Measurements from ENCODE around the gene TRA2A. TPM values are rescaled to one million over a fixed set of nuclear protein-coding genes. Genes with fewer than 3 reads are reported as not detected.

Gene TRA2A
- total and polyA plus RNA-seq, 2 donors (not counting 3 experiments of a cell fraction or from before 2014, with no cell fraction given), result 55.1 to 112 TPM

GRCh38 chr7:23482686-23483085 is 49.1 kb downstream of the TRA2A start:
- TF ChIP-seq EZH2 (IDR thresholded peaks at IDR 0.05; ENCODE audit: borderline replicate concordance, low read depth, low read length, severe bottlenecking) (no peak), POLR2AphosphoS5 (IDR thresholded peaks at IDR 0.05; ENCODE audit: insufficient read depth, low read depth, low read length) (no peak), GATA2 (IDR thresholded peaks at IDR 0.05; ENCODE audit: insufficient read depth, insufficient read length, low read depth, low read length) (no peak), MAX (IDR thresholded peaks at IDR 0.05; ENCODE audit: insufficient read depth, insufficient read length) (no peak), JUN (IDR thresholded peaks at IDR 0.05; ENCODE audit: borderline replicate concordance, insufficient read depth, insufficient read length, low read depth) (no peak), CTCF (IDR thresholded peaks at IDR 0.05; ENCODE audit: extremely low read depth in 1 of 2, insufficient read depth in 1 of 2, low read depth in 1 of 2, low read length in 2 of 2) (no peak), FOS (IDR thresholded peaks at IDR 0.05; ENCODE audit: borderline replicate concordance, insufficient read depth, low read length) (no peak), POLR2A (IDR thresholded peaks at IDR 0.05; ENCODE audit: low read depth, low read length) (no peak), MYC (IDR thresholded peaks at IDR 0.05; ENCODE audit: low read depth, low read length) (no peak)
- FAIRE-seq (no peak), DNase-seq (ENCODE audit: low read depth, low spot score) (no peak)
- Histone ChIP-seq H3K9ac (replicated peaks; ENCODE audit: extremely low read depth, insufficient read depth, low read length) (no peak overlapping the region), H3K27me3 (ENCODE audit: control insufficient read depth in 2 of 2, insufficient read depth in 2 of 2, low read length in 2 of 2) (peaks cover 32 to 42% of the 10 kb centered on the region in 2 experiments), H3K9me1 (replicated peaks; ENCODE audit: control insufficient read depth, extremely low read depth, insufficient read depth, low read length) (no peaks in the 10 kb centered on the region), H3K4me3 (replicated peaks in 1 of 3; ENCODE audit: insufficient read depth in 1 of 3, low read depth in 1 of 3, low read length in 3 of 3) (no peak overlapping the region), H3K9me3 (replicated peaks; ENCODE audit: control insufficient read depth, insufficient read depth, low read length) (no peaks in the 10 kb centered on the region), H4K20me1 (replicated peaks; ENCODE audit: control insufficient read depth, extremely low read depth, insufficient read depth, low read length) (no peaks in the 10 kb centered on the region), H3K4me2 (ENCODE audit: insufficient read depth, low read length) (no peak overlapping the region), H3K27ac (ENCODE audit: insufficient read depth, low read depth, low read length) (no peak overlapping the region), H3K36me3 (ENCODE audit: control insufficient read depth in 2 of 2, extremely low read depth in 1 of 2, insufficient read depth in 2 of 2, low read length in 2 of 2) (no peaks in the 10 kb centered on the region), H3K4me1 (ENCODE audit: control insufficient read depth, extremely low read depth, insufficient read depth, low read length) (no peaks in the 10 kb centered on the region), H2AFZ (ENCODE audit: low read depth, low read length) (no peak overlapping the region), H3K79me2 (ENCODE audit: control insufficient read depth, insufficient read depth, low read length) (no peaks in the 10 kb centered on the region)
- dilution Hi-C loops (cut with MboI; ENCODE audit: extremely low pct_ligation_motif_present, low sequenced_read_pairs), result no loop called here
- CTCF ChIA-PET, result interaction anchor here (1.0 to 1.2 kb wide), 2 partner anchors 125 to 210 kb away, joined by 4 read pairs; no protein-coding TSS in a partner anchor
- BruUV-seq (replicated peaks), result no TSS peak
- intact Hi-C loops (cut with micrococcal nuclease), result loop anchor here (1.0 kb wide), 1 partner anchor 42 kb away; no protein-coding TSS in a partner anchor
- POLR2A ChIA-PET, result interaction anchor here (0.6 kb wide), 1 partner anchor 8 kb away, joined by 3 read pairs; no protein-coding TSS in a partner anchor
